GM13976 (cell line): Measurements from ENCODE around the gene HHATL.
"Not testable (repeated sequence)": the region's sequence is repeated elsewhere in the genome, so short reads cannot be mapped to it uniquely, and the experiment has no call there.

Source experiments
- DNase-seq: peaks from one replicate; pipeline ENCODE4 v3.0.0; 2012; ENCODE audit warnings: low spot score
- CTCF ChIP-seq: IDR thresholded peaks from 2 replicates; pipeline ENCODE4 v1.5.1; 2012; ENCODE audit warnings: borderline replicate concordance, mild to moderate bottlenecking; ENCODE audit not compliant: insufficient read depth; ENCODE audit errors: extremely low read depth, missing control alignments, control extremely low read depth
- in situ Hi-C: fragments of 300-500 bp; cut with MboI; formaldehyde crosslinking; loops from one replicate; pipeline ENCODE4 v1.12.0; 2022; ENCODE audit warnings: low sequenced_read_pairs, mixed read lengths, inconsistent platforms; ENCODE audit not compliant: unreplicated experiment

Gene HHATL

GRCh38 chr3:42723219-42723618 is 20.6 kb upstream of the HHATL start:
- no peak for DNase-seq
- no peak for TF ChIP-seq CTCF
- in situ Hi-C loops, result no loop called here

- DNase-seq, in situ Hi-C loops: not testable (repeated sequence)
Measured at GRCh38 chr3:42722442-42722841, 19.8 kb upstream of the HHATL start.

- in situ Hi-C loops, result no loop called here
- no peak for DNase-seq
- TF ChIP-seq CTCF, result no peak
Measured at GRCh38 chr3:42721690-42722089, 19.1 kb upstream of the HHATL start.

- no peak for TF ChIP-seq CTCF
- no peak for DNase-seq
- in situ Hi-C loops, result no loop called here
Measured at GRCh38 chr3:42720126-42720525, 17.5 kb upstream of the HHATL start.

- in situ Hi-C loops, result no loop called here
- DNase-seq, result no peak
- no peak for TF ChIP-seq CTCF
Measured at GRCh38 chr3:42719002-42719401, 16.4 kb upstream of the HHATL start.

GRCh38 chr3:42718338-42718737 is 15.7 kb upstream of the HHATL start:
- DNase-seq, result no peak
- TF ChIP-seq CTCF, result no peak
- in situ Hi-C loops, result no loop called here

- no peak for TF ChIP-seq CTCF
- in situ Hi-C loops, result no loop called here
- no peak for DNase-seq
Measured at GRCh38 chr3:42717306-42717705, 14.7 kb upstream of the HHATL start.
